Measurements from ENCODE around the gene EXOC5.

Gene EXOC5

DNA sequence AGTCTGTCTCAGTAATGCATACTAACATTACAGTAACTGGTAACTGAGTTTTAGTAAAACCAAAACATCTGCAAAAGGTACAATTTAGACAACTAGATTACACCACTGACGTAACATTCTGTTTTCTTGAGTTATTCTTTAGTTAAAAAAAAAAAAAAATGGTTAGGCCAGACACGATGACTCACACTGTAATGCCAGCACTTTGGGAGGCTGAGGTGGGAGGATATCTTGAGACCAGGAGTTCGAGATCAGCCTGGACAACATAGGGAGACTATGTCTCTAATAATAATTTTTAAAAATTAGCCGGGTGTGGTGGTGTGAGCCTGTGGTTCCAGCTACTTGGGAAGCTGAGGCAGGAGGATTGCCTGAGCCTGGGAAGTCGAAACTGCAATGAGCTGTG, 34.2 kb upstream of the EXOC5 start:
- no peak overlapping the region for H3K9ac ChIP-seq (ENCODE audit: low read depth, low read length)
- no peaks in the 10 kb centered on the region for H3K4me1 ChIP-seq (ENCODE audit: insufficient read depth, low read length)
- H3K79me2 ChIP-seq (ENCODE audit: insufficient read depth, low read length) = no peaks in the 10 kb centered on the region
- ATAC-seq (ENCODE audit: insufficient read depth, low read depth) (no peak), DNase-seq (no peak)
- H3K9me3 ChIP-seq (ENCODE audit: insufficient read depth, low read length, severe bottlenecking) = no peaks in the 10 kb centered on the region
- no peaks in the 10 kb centered on the region for H4K20me1 ChIP-seq (ENCODE audit: insufficient read depth, low read length)
- no peaks in the 10 kb centered on the region for H3K27me3 ChIP-seq (ENCODE audit: insufficient read depth, low read length, poor library complexity)
- H3K4me2 ChIP-seq (ENCODE audit: insufficient read depth, low read length) = no peak overlapping the region
- no peaks in the 10 kb centered on the region for H3K36me3 ChIP-seq (ENCODE audit: insufficient read depth, low read length)
- H2AFZ ChIP-seq (ENCODE audit: low read depth, low read length) = no peak overlapping the region
- H3K27ac ChIP-seq (ENCODE audit: low read length) = no peak overlapping the region
- H3K4me3 ChIP-seq (ENCODE audit: low read depth in 1 of 2, low read length in 2 of 2) = no peak overlapping the region
- TF ChIP-seq, protein P1, sequence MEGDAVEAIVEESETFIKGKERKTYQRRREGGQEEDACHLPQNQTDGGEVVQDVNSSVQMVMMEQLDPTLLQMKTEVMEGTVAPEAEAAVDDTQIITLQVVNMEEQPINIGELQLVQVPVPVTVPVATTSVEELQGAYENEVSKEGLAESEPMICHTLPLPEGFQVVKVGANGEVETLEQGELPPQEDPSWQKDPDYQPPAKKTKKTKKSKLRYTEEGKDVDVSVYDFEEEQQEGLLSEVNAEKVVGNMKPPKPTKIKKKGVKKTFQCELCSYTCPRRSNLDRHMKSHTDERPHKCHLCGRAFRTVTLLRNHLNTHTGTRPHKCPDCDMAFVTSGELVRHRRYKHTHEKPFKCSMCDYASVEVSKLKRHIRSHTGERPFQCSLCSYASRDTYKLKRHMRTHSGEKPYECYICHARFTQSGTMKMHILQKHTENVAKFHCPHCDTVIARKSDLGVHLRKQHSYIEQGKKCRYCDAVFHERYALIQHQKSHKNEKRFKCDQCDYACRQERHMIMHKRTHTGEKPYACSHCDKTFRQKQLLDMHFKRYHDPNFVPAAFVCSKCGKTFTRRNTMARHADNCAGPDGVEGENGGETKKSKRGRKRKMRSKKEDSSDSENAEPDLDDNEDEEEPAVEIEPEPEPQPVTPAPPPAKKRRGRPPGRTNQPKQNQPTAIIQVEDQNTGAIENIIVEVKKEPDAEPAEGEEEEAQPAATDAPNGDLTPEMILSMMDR (IDR thresholded peaks at IDR 0.05; ENCODE audit: borderline replicate concordance, extremely low read depth, low read length, poor library complexity, severe bottlenecking) = no peak
- no peak for TF ChIP-seq EZH2 (IDR thresholded peaks at IDR 0.05; ENCODE audit: borderline replicate concordance, low read depth, low read length, severe bottlenecking)

DNA sequence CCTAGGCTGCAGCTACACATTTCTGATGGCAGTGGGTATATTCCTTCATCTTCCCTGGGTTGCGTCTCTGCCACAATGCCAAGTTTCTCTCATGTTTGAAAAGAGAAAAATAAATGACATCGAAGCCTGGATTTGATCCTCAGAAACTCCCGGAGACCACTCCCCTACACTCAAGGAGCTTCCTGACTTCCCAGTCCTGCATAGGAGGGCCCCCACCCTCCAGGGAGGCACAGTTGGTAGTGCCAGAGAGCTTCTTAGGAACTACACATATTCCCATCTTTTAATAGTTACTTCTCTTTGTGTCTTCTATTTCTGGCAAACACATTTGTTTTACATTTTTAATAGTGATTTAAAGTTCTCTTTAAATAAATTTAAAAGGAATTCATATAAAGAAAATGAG, 30.8 kb upstream of the EXOC5 start:
- no peaks in the 10 kb centered on the region for H3K4me1 ChIP-seq (ENCODE audit: insufficient read depth, low read length)
- ATAC-seq (ENCODE audit: insufficient read depth, low read depth) = no peak

DNA sequence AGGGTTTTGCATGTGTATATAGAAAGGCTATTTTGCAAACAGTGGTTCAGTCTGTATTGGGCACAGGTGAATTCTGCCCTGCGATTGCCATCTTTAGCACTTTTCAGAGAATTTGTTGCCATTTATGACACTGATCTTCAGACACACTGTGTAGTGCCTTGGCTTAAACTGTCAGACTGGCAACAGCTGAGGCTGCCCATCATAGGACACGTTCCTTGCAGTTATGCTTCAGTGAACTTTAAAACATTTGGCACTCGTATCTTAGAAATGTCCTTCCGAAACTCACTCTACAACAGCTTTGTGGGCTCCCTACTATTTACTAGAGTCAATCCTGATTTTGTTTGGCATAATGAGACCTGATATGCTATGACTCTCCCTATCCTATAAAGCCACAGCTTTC, 29.1 kb upstream of the EXOC5 start:
- H3K4me2 ChIP-seq (ENCODE audit: insufficient read depth, low read length) = no peak overlapping the region
- H2AFZ ChIP-seq (ENCODE audit: low read depth, low read length) = no peak overlapping the region
- no peaks in the 10 kb centered on the region for H3K27me3 ChIP-seq (ENCODE audit: insufficient read depth, low read length, poor library complexity)
- H3K9ac ChIP-seq (ENCODE audit: low read depth, low read length) = no peak overlapping the region
- H3K4me1 ChIP-seq (ENCODE audit: insufficient read depth, low read length) = no peaks in the 10 kb centered on the region
- no peaks in the 10 kb centered on the region for H4K20me1 ChIP-seq (ENCODE audit: insufficient read depth, low read length)
- no peak for TF ChIP-seq EZH2 (IDR thresholded peaks at IDR 0.05; ENCODE audit: borderline replicate concordance, low read depth, low read length, severe bottlenecking)
- TF ChIP-seq, protein P1 (IDR thresholded peaks at IDR 0.05; ENCODE audit: borderline replicate concordance, extremely low read depth, low read length, poor library complexity, severe bottlenecking) = no peak
- DNase-seq = no peak
- H3K36me3 ChIP-seq (ENCODE audit: insufficient read depth, low read length) = no peaks in the 10 kb centered on the region
- no peak overlapping the region for H3K4me3 ChIP-seq (ENCODE audit: low read depth in 1 of 2, low read length in 2 of 2)
- no peak for ATAC-seq (ENCODE audit: insufficient read depth, low read depth)
- H3K27ac ChIP-seq (ENCODE audit: low read length) = no peak overlapping the region
- H3K9me3 ChIP-seq (ENCODE audit: insufficient read depth, low read length, severe bottlenecking) = no peaks in the 10 kb centered on the region
- H3K79me2 ChIP-seq (ENCODE audit: insufficient read depth, low read length) = no peaks in the 10 kb centered on the region

More for the DNA sequence above, 30.8 kb upstream of the EXOC5 start:
- Histone ChIP-seq H3K79me2 (ENCODE audit: insufficient read depth, low read length) (no peaks in the 10 kb centered on the region), H3K4me2 (ENCODE audit: insufficient read depth, low read length) (no peak overlapping the region), H3K4me3 (ENCODE audit: low read depth in 1 of 2, low read length in 2 of 2) (no peak overlapping the region), H3K27me3 (ENCODE audit: insufficient read depth, low read length, poor library complexity) (no peaks in the 10 kb centered on the region), H3K9me3 (ENCODE audit: insufficient read depth, low read length, severe bottlenecking) (no peaks in the 10 kb centered on the region), H3K27ac (ENCODE audit: low read length) (no peak overlapping the region), H3K36me3 (ENCODE audit: insufficient read depth, low read length) (no peaks in the 10 kb centered on the region), H3K9ac (ENCODE audit: low read depth, low read length) (no peak overlapping the region), H4K20me1 (ENCODE audit: insufficient read depth, low read length) (no peaks in the 10 kb centered on the region), H2AFZ (ENCODE audit: low read depth, low read length) (no peak overlapping the region)
- no peak for DNase-seq
- TF ChIP-seq, protein P1 (IDR thresholded peaks at IDR 0.05; ENCODE audit: borderline replicate concordance, extremely low read depth, low read length, poor library complexity, severe bottlenecking) = no peak
- TF ChIP-seq EZH2 (IDR thresholded peaks at IDR 0.05; ENCODE audit: borderline replicate concordance, low read depth, low read length, severe bottlenecking) = no peak

DNA sequence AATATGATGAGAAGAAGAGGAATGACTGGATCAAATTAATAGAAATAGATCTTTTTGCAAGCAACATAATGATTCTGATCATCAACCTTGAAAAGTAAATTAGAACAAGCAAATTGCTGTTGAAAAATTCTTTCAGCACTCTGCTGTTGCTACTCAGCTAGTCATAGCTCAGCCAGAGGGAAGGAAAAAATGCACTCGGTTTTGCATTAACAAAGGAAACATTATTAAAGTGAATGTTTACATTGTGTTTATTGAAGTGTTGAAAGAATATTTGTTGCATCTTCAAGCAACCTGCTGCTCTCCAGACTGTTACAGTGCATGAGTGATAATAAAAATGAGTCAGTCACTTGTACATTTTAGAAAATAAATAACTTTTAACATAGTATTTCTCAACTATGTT, 26.5 kb upstream of the EXOC5 start:
- no peak overlapping the region for H3K27ac ChIP-seq (ENCODE audit: low read length)
- H3K4me1 ChIP-seq (ENCODE audit: insufficient read depth, low read length) = no peaks in the 10 kb centered on the region
- no peaks in the 10 kb centered on the region for H3K9me3 ChIP-seq (ENCODE audit: insufficient read depth, low read length, severe bottlenecking)
- H3K79me2 ChIP-seq (ENCODE audit: insufficient read depth, low read length) = no peaks in the 10 kb centered on the region
- no peak overlapping the region for H3K4me3 ChIP-seq (ENCODE audit: low read depth in 1 of 2, low read length in 2 of 2)
- no peak overlapping the region for H3K9ac ChIP-seq (ENCODE audit: low read depth, low read length)
- no peak for TF ChIP-seq EZH2 (IDR thresholded peaks at IDR 0.05; ENCODE audit: borderline replicate concordance, low read depth, low read length, severe bottlenecking)
- TF ChIP-seq, protein P1 (IDR thresholded peaks at IDR 0.05; ENCODE audit: borderline replicate concordance, extremely low read depth, low read length, poor library complexity, severe bottlenecking) = no peak
- H3K36me3 ChIP-seq (ENCODE audit: insufficient read depth, low read length) = peaks cover 9% of the 10 kb centered on the region; the same call in 1 of the 2 replicates
- DNase-seq (no peak), ATAC-seq (ENCODE audit: insufficient read depth, low read depth) (no peak)
- H3K4me2 ChIP-seq (ENCODE audit: insufficient read depth, low read length) = no peak overlapping the region
- H4K20me1 ChIP-seq (ENCODE audit: insufficient read depth, low read length) = no peaks in the 10 kb centered on the region
- H2AFZ ChIP-seq (ENCODE audit: low read depth, low read length) = no peak overlapping the region
- H3K27me3 ChIP-seq (ENCODE audit: insufficient read depth, low read length, poor library complexity) = no peaks in the 10 kb centered on the region

Data from DND-41 (cell line).